Lung (tissue), 12 donors: ENCODE data around the gene HBEGF. TPM values are rescaled to one million over a fixed set of nuclear protein-coding genes. Genes with fewer than 3 reads are reported as not detected.

ENCODE experiments used
- ATAC-seq: fragments of 200-7000 bp; cut with Tn5 transposase; one replicate; pipeline ENCODE4 v1.9.1; 2020; ENCODE audit warnings: moderate number of reproducible peaks; ENCODE audit not compliant: insufficient read depth, low FRiP score
- DNase-seq, 3 donors: peaks; one replicate each; pipeline ENCODE4 v3.0.0-alpha.2; 2013 to 2017
- H3K27ac ChIP-seq, 2 donors: one replicate each; pipeline ENCODE4 v1.5.1; 2013; ENCODE audit warnings: mild to moderate bottlenecking in 2 of 2, moderate library complexity in 2 of 2, control low read depth in 1 of 2, inconsistent platforms in 1 of 2, low read depth in 1 of 2, low read length in 1 of 2
- H3K27me3 ChIP-seq, 3 donors: one replicate each; pipeline ENCODE4 v1.5.1; 2013; ENCODE audit warnings: low read length in 2 of 3; ENCODE audit not compliant: control insufficient read depth in 3 of 3, insufficient read depth in 3 of 3
- H3K36me3 ChIP-seq, 4 donors: one replicate each; pipeline ENCODE4 v1.5.1; 2013; ENCODE audit warnings: low read length in 4 of 4, mild to moderate bottlenecking in 1 of 4, moderate library complexity in 1 of 4; ENCODE audit not compliant: control insufficient read depth in 4 of 4, insufficient read depth in 4 of 4
- H3K4me1 ChIP-seq, 5 donors: one replicate each; pipeline ENCODE4 v1.5.1; 2013; ENCODE audit warnings: low read length in 5 of 5, mild to moderate bottlenecking in 2 of 5, moderate library complexity in 1 of 5; ENCODE audit not compliant: control insufficient read depth in 5 of 5, insufficient read depth in 5 of 5
- H3K4me3 ChIP-seq: one replicate; pipeline ENCODE4 v1.5.1; 2013; ENCODE audit warnings: mild to moderate bottlenecking, control low read depth, moderate library complexity
- H3K9ac ChIP-seq, 2 donors: one replicate each; pipeline ENCODE4 v1.5.1; 2013; ENCODE audit warnings: low read length in 2 of 2, control low read depth in 1 of 2; ENCODE audit not compliant: insufficient read depth in 1 of 2
- H3K9me3 ChIP-seq, 4 donors: one replicate each; pipeline ENCODE4 v1.5.1; 2013; ENCODE audit warnings: low read length in 3 of 4, mild to moderate bottlenecking in 1 of 4, moderate library complexity in 1 of 4; ENCODE audit not compliant: control insufficient read depth in 4 of 4, insufficient read depth in 3 of 4
- WGBS, 2 donors: extraction: QIAGEN DNeasy Blood & Tissue Kit; methylation state at CpG; one replicate each; pipeline ENCODE4 v1.1.7; 2013; 5-methylcytosine and 5-hydroxymethylcytosine counted together
- polyA plus RNA-seq, 2 donors: library from polyadenylated mRNA; stranded (reverse); fragments of 200-250 nt; gene quantifications; one replicate each; pipeline ENCODE4 v1.2.1, GENCODE V29; 2013
- total RNA-seq, 2 donors: library from RNA; depleted of rRNA in 1 of 2; stranded (reverse); fragments of >200 nt in 1 of 2; gene quantifications; one replicate each; pipeline ENCODE4 v1.2.1, GENCODE V29; 2014 to 2021
- TF ChIP-seq, protein P1 (sequence below): IDR thresholded peaks from 2 replicates; pipeline ENCODE4 v1.5.1; 2012; ENCODE audit warnings: mild to moderate bottlenecking; ENCODE audit errors: control extremely low read depth, extremely low read depth
- donor health status: control.
- donor health status: control.
- donor health status: Bipolar disorder and iron deficiency.
- donor health status: healthy.
- donor health status: DM: yes; HTN: yes; CAD: no.

The HBEGF gene
- total and polyA plus RNA-seq, 4 donors = 13.0 to 27.1 (median 18.4) TPM

DNA sequence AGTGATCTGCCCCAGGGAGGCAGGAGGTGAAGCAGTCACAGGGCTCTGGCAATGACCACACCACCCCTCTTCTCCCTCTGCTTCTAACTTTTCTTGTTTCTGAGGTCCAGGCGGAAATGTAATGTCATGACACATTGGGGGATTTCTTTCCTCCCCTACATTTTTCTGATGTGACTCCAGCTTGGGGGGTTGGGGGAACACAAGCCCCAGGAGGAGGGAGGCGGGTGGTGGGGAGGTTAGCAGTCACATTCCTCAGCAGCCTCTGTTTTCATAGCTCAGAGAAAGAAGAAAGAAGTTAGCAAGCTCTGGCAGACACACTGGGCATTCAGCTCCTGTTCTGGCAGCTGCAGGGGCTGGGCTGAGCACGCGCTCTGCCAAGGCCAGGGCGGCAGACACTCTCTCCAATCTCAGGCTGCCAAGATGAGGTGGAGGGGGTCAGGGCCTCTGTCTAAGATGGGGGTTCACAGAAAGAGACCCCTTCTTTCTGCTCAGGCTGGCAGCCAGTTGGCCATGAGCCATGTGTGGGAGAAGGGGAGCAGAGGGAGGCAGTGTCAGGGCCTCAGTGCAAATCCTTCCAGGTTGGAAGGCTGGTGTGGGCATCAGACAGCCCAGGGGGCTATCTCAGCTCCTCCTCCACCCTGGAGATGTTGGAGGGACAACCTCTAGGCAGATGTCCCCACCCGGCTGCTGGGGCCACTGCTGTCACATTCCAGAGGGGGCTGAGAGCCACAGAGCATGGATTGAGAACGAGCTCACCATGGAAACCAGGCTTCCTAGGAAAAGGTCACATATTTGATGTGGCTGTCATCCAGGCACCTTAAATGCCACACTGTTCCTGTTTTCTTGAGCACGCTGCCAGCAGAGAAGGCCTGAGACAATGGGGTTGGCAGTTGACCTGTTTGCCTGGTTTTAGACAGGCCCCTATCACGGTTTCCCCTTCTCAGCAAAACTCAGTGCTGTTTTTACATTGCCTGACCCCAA is 23.4 kb downstream of the HBEGF start:
- peak; percentile 37 for ATAC-seq
- H3K27ac ChIP-seq = peak overlapping the region; percentile 66 to 77
- TF ChIP-seq, protein P1, sequence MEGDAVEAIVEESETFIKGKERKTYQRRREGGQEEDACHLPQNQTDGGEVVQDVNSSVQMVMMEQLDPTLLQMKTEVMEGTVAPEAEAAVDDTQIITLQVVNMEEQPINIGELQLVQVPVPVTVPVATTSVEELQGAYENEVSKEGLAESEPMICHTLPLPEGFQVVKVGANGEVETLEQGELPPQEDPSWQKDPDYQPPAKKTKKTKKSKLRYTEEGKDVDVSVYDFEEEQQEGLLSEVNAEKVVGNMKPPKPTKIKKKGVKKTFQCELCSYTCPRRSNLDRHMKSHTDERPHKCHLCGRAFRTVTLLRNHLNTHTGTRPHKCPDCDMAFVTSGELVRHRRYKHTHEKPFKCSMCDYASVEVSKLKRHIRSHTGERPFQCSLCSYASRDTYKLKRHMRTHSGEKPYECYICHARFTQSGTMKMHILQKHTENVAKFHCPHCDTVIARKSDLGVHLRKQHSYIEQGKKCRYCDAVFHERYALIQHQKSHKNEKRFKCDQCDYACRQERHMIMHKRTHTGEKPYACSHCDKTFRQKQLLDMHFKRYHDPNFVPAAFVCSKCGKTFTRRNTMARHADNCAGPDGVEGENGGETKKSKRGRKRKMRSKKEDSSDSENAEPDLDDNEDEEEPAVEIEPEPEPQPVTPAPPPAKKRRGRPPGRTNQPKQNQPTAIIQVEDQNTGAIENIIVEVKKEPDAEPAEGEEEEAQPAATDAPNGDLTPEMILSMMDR = no peak
- H3K4me1 ChIP-seq = peaks cover 13 to 34% (median 25%) of the 10 kb centered on the region in 5 donors
- WGBS, 2 donors = 47 to 68% methylated on average over 9 of the region's 9 CpGs
- H3K27me3 ChIP-seq = no peaks in the 10 kb centered on the region
- H3K9ac ChIP-seq = no peak overlapping the region
- H3K4me3 ChIP-seq = no peak overlapping the region
- no peaks in the 10 kb centered on the region for H3K36me3 ChIP-seq
- no peaks in the 10 kb centered on the region for H3K9me3 ChIP-seq
- DNase-seq = peak; percentile 55 to 67 (median 58)

DNA sequence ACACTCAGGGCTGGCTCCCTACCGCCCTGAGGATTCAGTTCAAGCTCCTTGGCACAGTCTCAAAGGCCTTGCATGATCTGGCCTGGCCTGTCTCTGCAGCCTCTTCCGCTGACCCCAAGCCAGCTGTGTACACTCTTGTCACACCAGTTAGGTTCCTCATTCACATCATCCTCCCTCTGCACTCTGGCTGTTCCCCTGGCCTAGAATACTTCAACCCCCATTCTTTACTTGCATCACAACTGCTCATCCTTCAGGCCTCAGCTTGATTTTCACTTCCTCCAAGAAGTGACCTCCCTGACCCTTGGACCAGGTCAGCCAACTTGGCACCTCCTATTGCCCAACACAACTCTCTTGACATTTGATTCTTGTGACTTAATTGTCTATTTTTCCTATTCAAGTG is 24.6 kb downstream of the HBEGF start:
- ATAC-seq (peak; percentile 58), DNase-seq (peak; percentile 53 to 80 (median 63))
- WGBS, 2 donors = 46 to 62% methylated on average over 2 of the region's 2 CpGs
- no peak overlapping the region for H3K4me3 ChIP-seq
- TF ChIP-seq, protein P1 = no peak
- H3K4me1 ChIP-seq = peaks cover 13 to 29% (median 19%) of the 10 kb centered on the region in 5 donors
- H3K36me3 ChIP-seq = no peaks in the 10 kb centered on the region
- peak overlapping the region in 1 of 2 donors; percentile 18 for H3K27ac ChIP-seq
- no peaks in the 10 kb centered on the region for H3K27me3 ChIP-seq
- H3K9ac ChIP-seq = no peak overlapping the region
- H3K9me3 ChIP-seq = no peaks in the 10 kb centered on the region

DNA sequence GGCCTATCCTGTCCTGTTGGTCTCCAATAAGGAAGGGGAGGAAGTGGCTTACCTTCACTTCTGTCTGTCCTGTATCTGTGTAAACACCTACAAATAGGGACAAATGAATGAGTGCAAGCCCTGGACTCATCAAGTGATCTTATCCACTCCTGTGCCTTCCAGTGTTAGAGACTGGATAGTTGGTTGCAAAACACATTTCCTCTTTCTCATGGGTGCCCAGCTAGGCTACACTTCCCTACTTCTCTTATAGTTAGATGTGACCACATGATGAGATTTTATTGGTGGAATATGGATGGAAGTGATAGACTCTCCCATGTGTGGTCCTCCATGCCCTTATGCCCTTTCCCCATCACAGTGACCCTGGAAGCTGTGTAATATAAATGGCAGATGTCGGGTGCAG is 26.6 kb downstream of the HBEGF start:
- peaks cover 13 to 28% (median 17%) of the 10 kb centered on the region in 5 donors for H3K4me1 ChIP-seq
- no peaks in the 10 kb centered on the region for H3K27me3 ChIP-seq
- DNase-seq (no peak), ATAC-seq (no peak)
- no peak overlapping the region for H3K27ac ChIP-seq
- WGBS, 2 donors = 80 to 100% methylated on average over 1 of the region's 1 CpG
- no peaks in the 10 kb centered on the region for H3K9me3 ChIP-seq
- no peak overlapping the region for H3K4me3 ChIP-seq
- TF ChIP-seq, protein P1 = no peak
- H3K36me3 ChIP-seq = no peaks in the 10 kb centered on the region
- no peak overlapping the region for H3K9ac ChIP-seq
